PC-9 (cell line): ENCODE data around the gene CELSR3. TPM values are rescaled to one million over a fixed set of nuclear protein-coding genes. Genes with fewer than 3 reads are reported as not detected.

Experiments used
- BruUV-seq: library from RNA; stranded (reverse); fragments of 400-500 nt; replicated peaks from 2 replicates; lab custom pipeline; 2021; lab: Mats Ljungman, UMichigan
- CTCF ChIA-PET: fragments of 300-600 bp; sonication (Branson Sonifier 250); formaldehyde crosslinking; loops from one replicate; lab custom pipeline; 2022; ENCODE audit warnings: antibody characterized with exemption; lab: Charles Lee
- POLR2A ChIA-PET: fragments of 300-600 bp; sonication (Branson Sonifier 250); formaldehyde crosslinking; loops from one replicate; lab custom pipeline; 2022; ENCODE audit warnings: antibody characterized with exemption; ENCODE audit not compliant: unreplicated experiment; lab: Charles Lee
- DNase-seq, 2 experiments: peaks; one replicate each; pipeline versions ENCODE4 v3.0.0 to v3.0.0-alpha.2; 2015 to 2022; ENCODE audit warnings: mixed read lengths in 1 of 2
- H2AFZ ChIP-seq: fragments of 200-600 bp; sonication (generic); 2 replicates; pipeline ENCODE4 v1.8.1; 2017; ENCODE audit warnings: antibody characterized with exemption
- H3F3A ChIP-seq: fragments of 200-600 bp; sonication (generic); 2 replicates; pipeline ENCODE4 v1.8.1; 2017; ENCODE audit warnings: antibody characterized with exemption, mild to moderate bottlenecking, low read depth; ENCODE audit not compliant: insufficient read depth
- H3K27ac ChIP-seq: fragments of 200-600 bp; sonication (generic); 2 replicates; pipeline ENCODE4 v1.6.1; 2016; ENCODE audit warnings: mixed run types
- H3K27me3 ChIP-seq: fragments of 200-600 bp; sonication (generic); 2 replicates; pipeline ENCODE4 v1.6.1; 2016; ENCODE audit warnings: low read depth, mixed run types; ENCODE audit not compliant: insufficient read depth
- H3K36me3 ChIP-seq: fragments of 200-600 bp; sonication (generic); 2 replicates; pipeline ENCODE4 v1.6.1; 2016; ENCODE audit warnings: low read depth, mixed run types
- H3K4me1 ChIP-seq: fragments of 200-600 bp; sonication (generic); replicated peaks from 2 replicates; pipeline ENCODE4 v1.6.1; 2016; ENCODE audit warnings: mixed run types; ENCODE audit not compliant: insufficient read depth
- H3K4me2 ChIP-seq: fragments of 200-600 bp; sonication (generic); 2 replicates; pipeline ENCODE4 v1.6.1; 2017; ENCODE audit warnings: mixed run types
- H3K4me3 ChIP-seq: fragments of 200-600 bp; sonication (generic); 2 replicates; pipeline ENCODE4 v1.6.1; 2016; ENCODE audit warnings: mixed run types
- H3K79me2 ChIP-seq: fragments of 200-600 bp; sonication (generic); 2 replicates; pipeline ENCODE4 v1.6.1; 2017; ENCODE audit warnings: low read depth, mixed run types
- H3K9me2 ChIP-seq: fragments of 200-600 bp; sonication (generic); 2 replicates; pipeline ENCODE4 v1.8.1; 2017; ENCODE audit warnings: mild to moderate bottlenecking; ENCODE audit not compliant: insufficient read depth
- H3K9me3 ChIP-seq: fragments of 200-600 bp; sonication (generic); 2 replicates; pipeline ENCODE4 v1.8.1; 2016; ENCODE audit warnings: low read depth; ENCODE audit not compliant: insufficient read depth
- H4K20me1 ChIP-seq: fragments of 200-600 bp; sonication (generic); 2 replicates; pipeline ENCODE4 v1.8.1; 2017; ENCODE audit not compliant: insufficient read depth
- CTCF ChIP-seq: fragments of 200-600 bp; sonication (generic); conservative IDR thresholded peaks from 2 replicates; pipeline ENCODE4 v1.6.1; 2017; ENCODE audit warnings: mixed run types, antibody characterized with exemption, mild to moderate bottlenecking, moderate library complexity
- EZH2 ChIP-seq: fragments of 200-600 bp; sonication (generic); IDR thresholded peaks from 2 replicates; pipeline ENCODE4 v1.8.0; 2017; ENCODE audit warnings: antibody characterized with exemption, low read depth
- intact Hi-C: fragments of 100-400 bp; cut with micrococcal nuclease; formaldehyde crosslinking; loops from one replicate; pipeline ENCODE4 v1.10.0; 2022; ENCODE audit not compliant: unreplicated experiment
- total RNA-seq: library from RNA; stranded (reverse); gene quantifications from 2 replicates; pipeline ENCODE4 v1.2.3, GENCODE V29; 2021

The CELSR3 gene
- total RNA-seq, 1 experiment from 2014 or later: 9.9 TPM

- Histone ChIP-seq H3K4me3 (no peak overlapping the region), H4K20me1 (no peaks in the 10 kb centered on the region), H3K4me2 (no peak overlapping the region), H3K79me2 (peaks cover 16% of the 10 kb centered on the region), H3K4me1 (peaks cover 32% of the 10 kb centered on the region), H3K9me2 (no peaks in the 10 kb centered on the region), H3F3A (peaks cover 11% of the 10 kb centered on the region), H3K27me3 (no peaks in the 10 kb centered on the region), H3K36me3 (no peaks in the 10 kb centered on the region), H3K27ac (no peak overlapping the region), H3K9me3 (no peaks in the 10 kb centered on the region), H2AFZ (no peak overlapping the region)
- intact Hi-C loops: no loop called here
- no peak for TF ChIP-seq EZH2
- TF ChIP-seq CTCF: no peak
- CTCF ChIA-PET: no interaction called here
- DNase-seq: no peak
- BruUV-seq: no TSS peak
- POLR2A ChIA-PET: no interaction called here
These were observed 70.1 kb downstream of the CELSR3 start for GRCh38 chr3:48592519-48593087.

GRCh38 chr3:48591886-48592518 is 70.7 kb downstream of the CELSR3 start:
- TF ChIP-seq CTCF (no peak), EZH2 (no peak)
- Histone ChIP-seq H3K4me3 (no peak overlapping the region), H2AFZ (no peak overlapping the region), H3K4me1 (peaks cover 26% of the 10 kb centered on the region), H3K36me3 (no peaks in the 10 kb centered on the region), H3K9me3 (no peaks in the 10 kb centered on the region), H3K27ac (no peak overlapping the region), H3K9me2 (no peaks in the 10 kb centered on the region), H3F3A (peaks cover 10% of the 10 kb centered on the region), H3K27me3 (no peaks in the 10 kb centered on the region), H3K4me2 (no peak overlapping the region), H3K79me2 (peaks cover 16% of the 10 kb centered on the region), H4K20me1 (no peaks in the 10 kb centered on the region)
- no peak for DNase-seq
- POLR2A ChIA-PET: no interaction called here
- intact Hi-C loops: no loop called here
- BruUV-seq: no TSS peak
- CTCF ChIA-PET: no interaction called here

GRCh38 chr3:48591436-48591835 is 71.2 kb downstream of the CELSR3 start:
- Histone ChIP-seq H3F3A (peaks cover 8% of the 10 kb centered on the region), H2AFZ (no peak overlapping the region), H3K27me3 (no peaks in the 10 kb centered on the region), H3K4me2 (no peak overlapping the region), H3K27ac (no peak overlapping the region), H4K20me1 (no peaks in the 10 kb centered on the region), H3K9me2 (no peaks in the 10 kb centered on the region), H3K36me3 (no peaks in the 10 kb centered on the region), H3K4me3 (no peak overlapping the region), H3K9me3 (no peaks in the 10 kb centered on the region), H3K4me1 (peaks cover 20% of the 10 kb centered on the region), H3K79me2 (peaks cover 16% of the 10 kb centered on the region)
- intact Hi-C loops: no loop called here
- POLR2A ChIA-PET: no interaction called here
- CTCF ChIA-PET: no interaction called here
- no peak for DNase-seq
- no peak for TF ChIP-seq CTCF
- TF ChIP-seq EZH2: no peak
- BruUV-seq: no TSS peak
